ENCODE data around the gene PYCARD.

The PYCARD gene

GRCh38 chr16:31221357-31222160 lies 19.0 kb upstream of the PYCARD start:
- no peak for DNase-seq (ENCODE audit: low spot score)
- Histone ChIP-seq H3K27me3 (ENCODE audit: insufficient read depth, poor library complexity, severe bottlenecking) (peaks cover 13% of the 10 kb centered on the region), H3K4me3 (ENCODE audit: severe bottlenecking) (no peak overlapping the region), H3K36me3 (ENCODE audit: low read depth) (no peaks in the 10 kb centered on the region), H3K27ac (ENCODE audit: poor library complexity, severe bottlenecking) (no peak overlapping the region), H3K4me1 (ENCODE audit: insufficient read depth, poor library complexity, severe bottlenecking) (no peaks in the 10 kb centered on the region), H3K9me3 (ENCODE audit: severe bottlenecking) (no peaks in the 10 kb centered on the region)
- TF ChIP-seq CTCF (IDR thresholded peaks at IDR 0.05; ENCODE audit: poor library complexity, severe bottlenecking): no peak
- no peak; the same call in 2 of the 3 replicates for ATAC-seq (ENCODE audit: low read depth)

- H3K36me3 ChIP-seq (ENCODE audit: low read depth): no peaks in the 10 kb centered on the region
- H3K27me3 ChIP-seq (ENCODE audit: insufficient read depth, poor library complexity, severe bottlenecking): peaks cover 30% of the 10 kb centered on the region
- no peak for DNase-seq (ENCODE audit: low spot score)
Measured at GRCh38 chr16:31219154-31219741, 16.7 kb upstream of the PYCARD start.

GRCh38 chr16:31217136-31217530 lies 14.6 kb upstream of the PYCARD start:
- Histone ChIP-seq H3K4me1 (ENCODE audit: insufficient read depth, poor library complexity, severe bottlenecking) (no peaks in the 10 kb centered on the region), H3K36me3 (ENCODE audit: low read depth) (no peaks in the 10 kb centered on the region), H3K4me3 (ENCODE audit: severe bottlenecking) (no peak overlapping the region), H3K27ac (ENCODE audit: poor library complexity, severe bottlenecking) (no peak overlapping the region), H3K27me3 (ENCODE audit: insufficient read depth, poor library complexity, severe bottlenecking) (peaks cover 30% of the 10 kb centered on the region), H3K9me3 (ENCODE audit: severe bottlenecking) (no peaks in the 10 kb centered on the region)
- TF ChIP-seq CTCF (IDR thresholded peaks at IDR 0.05; ENCODE audit: poor library complexity, severe bottlenecking): no peak
- ATAC-seq (ENCODE audit: low read depth): no peak
- no peak for DNase-seq (ENCODE audit: low spot score)

More at GRCh38 chr16:31219154-31219741, 16.7 kb upstream of the PYCARD start:
- Histone ChIP-seq H3K9me3 (ENCODE audit: severe bottlenecking) (no peaks in the 10 kb centered on the region), H3K4me1 (ENCODE audit: insufficient read depth, poor library complexity, severe bottlenecking) (no peaks in the 10 kb centered on the region), H3K27ac (ENCODE audit: poor library complexity, severe bottlenecking) (no peak overlapping the region), H3K4me3 (ENCODE audit: severe bottlenecking) (no peak overlapping the region)
- no peak for TF ChIP-seq CTCF (IDR thresholded peaks at IDR 0.05; ENCODE audit: poor library complexity, severe bottlenecking)
- ATAC-seq (ENCODE audit: low read depth): no peak

- no peak within 1 kb of the TSS for H3K27ac ChIP-seq (ENCODE audit: poor library complexity, severe bottlenecking)
- DNase-seq (ENCODE audit: low spot score): no peak
- H3K9me3 ChIP-seq (ENCODE audit: severe bottlenecking): no peaks in the 10 kb centered on the region
- no peaks in the 10 kb centered on the region for H3K36me3 ChIP-seq (ENCODE audit: low read depth)
- H3K27me3 ChIP-seq (ENCODE audit: insufficient read depth, poor library complexity, severe bottlenecking): peaks cover 30% of the 10 kb centered on the region
- TF ChIP-seq CTCF (IDR thresholded peaks at IDR 0.05; ENCODE audit: poor library complexity, severe bottlenecking): no peak
- H3K4me1 ChIP-seq (ENCODE audit: insufficient read depth, poor library complexity, severe bottlenecking): no peaks in the 10 kb centered on the region
- H3K4me3 ChIP-seq (ENCODE audit: severe bottlenecking): no peak within 1 kb of the TSS
- ATAC-seq (ENCODE audit: low read depth): no peak
Measured at GRCh38 chr16:31216422-31217135, 14.0 kb upstream of the PYCARD start, which contains the start of gene PYDC1. Gene PYDC1, minus strand, starts transcription at chr16:31217135. Its CDS starts 107 bp downstream, at chr16:31217028.

All from RWPE2 (cell line).